T-helper 17 cell (primary cell): ENCODE data around the gene CFAP100. TPM values are rescaled to one million over a fixed set of nuclear protein-coding genes. Genes with fewer than 3 reads are reported as not detected.

ENCODE experiments used
- ATAC-seq: fragments of 150-1000 bp; cut with Tn5 transposase; 2 replicates; pipeline ENCODE4 v1.10.0; 2021; ENCODE audit warnings: mild to moderate bottlenecking, moderate library complexity
- DNase-seq, 3 donors: peaks; one replicate each; pipeline versions ENCODE4 v3.0.0 to v3.0.0-alpha.2; 2020 to 2021
- H3K9me3 ChIP-seq: one replicate; pipeline ENCODE4 v1.7.0; 2013; ENCODE audit warnings: low read length, mild to moderate bottlenecking; ENCODE audit not compliant: control insufficient read depth, poor library complexity, severe bottlenecking
- H3K27ac Mint-ChIP-seq: one replicate; pipeline ENCODE4 v1.8.0; 2022; ENCODE audit warnings: mild to moderate bottlenecking, moderate library complexity, mixed read lengths
- H3K27me3 Mint-ChIP-seq: one replicate; pipeline ENCODE4 v1.8.0; 2022; ENCODE audit warnings: mixed read lengths
- H3K36me3 Mint-ChIP-seq: one replicate; pipeline ENCODE4 v1.8.0; 2022; ENCODE audit warnings: low read depth, mixed read lengths
- H3K4me1 Mint-ChIP-seq: one replicate; pipeline ENCODE4 v1.8.0; 2022; ENCODE audit warnings: mild to moderate bottlenecking, mixed read lengths
- H3K4me3 Mint-ChIP-seq: one replicate; pipeline ENCODE4 v1.8.0; 2022; ENCODE audit warnings: mild to moderate bottlenecking, moderate library complexity, mixed read lengths
- total RNA-seq, 4 donors: library from RNA in 2 of 4; stranded (reverse) in 2 of 4; gene quantifications; one replicate each; pipeline ENCODE4 v1.2.3 and lab custom pipeline; 2022 to 2026

Gene CFAP100
- total RNA-seq, 2 donors from 2014 or later: not detected

- Mint-ChIP-seq H3K4me1 (peaks cover 2% of the 10 kb centered on the region), H3K36me3 (no peaks in the 10 kb centered on the region), H3K27ac (no peak overlapping the region), H3K4me3 (no peak overlapping the region), H3K27me3 (peaks cover 59% of the 10 kb centered on the region)
- no peak for DNase-seq
- ATAC-seq: no peak
- H3K9me3 ChIP-seq: no peaks in the 10 kb centered on the region
These were observed 18.8 kb upstream of the CFAP100 start for GRCh38 chr3:126375835-126376331.

DNA sequence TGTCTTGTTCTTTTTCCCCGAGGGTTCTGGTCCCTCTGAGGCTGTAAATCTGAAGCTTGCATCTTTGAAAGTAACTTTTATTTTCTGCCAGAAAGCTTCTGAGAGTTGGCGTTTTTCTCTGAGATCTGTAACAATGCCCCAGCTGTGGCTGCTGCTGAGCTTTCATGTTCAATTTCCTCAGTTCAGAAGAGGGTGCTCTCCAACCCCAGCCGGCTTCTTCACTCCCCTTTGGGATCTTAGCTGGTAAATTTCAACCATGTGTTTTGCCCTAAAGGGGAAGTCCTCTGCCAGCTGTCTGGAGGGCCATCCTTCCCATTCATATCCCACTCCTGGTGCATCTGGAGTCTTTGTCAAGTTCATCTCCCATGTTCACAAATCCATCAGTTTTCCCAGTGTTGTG is 18.3 kb upstream of the CFAP100 start:
- peaks cover 54% of the 10 kb centered on the region for H3K27me3 Mint-ChIP-seq
- no peak overlapping the region for H3K27ac Mint-ChIP-seq
- DNase-seq (no peak), ATAC-seq (no peak)
- H3K4me3 Mint-ChIP-seq: no peak overlapping the region
- no peaks in the 10 kb centered on the region for H3K9me3 ChIP-seq
- no peaks in the 10 kb centered on the region for H3K36me3 Mint-ChIP-seq
- H3K4me1 Mint-ChIP-seq: peaks cover 2% of the 10 kb centered on the region

DNA sequence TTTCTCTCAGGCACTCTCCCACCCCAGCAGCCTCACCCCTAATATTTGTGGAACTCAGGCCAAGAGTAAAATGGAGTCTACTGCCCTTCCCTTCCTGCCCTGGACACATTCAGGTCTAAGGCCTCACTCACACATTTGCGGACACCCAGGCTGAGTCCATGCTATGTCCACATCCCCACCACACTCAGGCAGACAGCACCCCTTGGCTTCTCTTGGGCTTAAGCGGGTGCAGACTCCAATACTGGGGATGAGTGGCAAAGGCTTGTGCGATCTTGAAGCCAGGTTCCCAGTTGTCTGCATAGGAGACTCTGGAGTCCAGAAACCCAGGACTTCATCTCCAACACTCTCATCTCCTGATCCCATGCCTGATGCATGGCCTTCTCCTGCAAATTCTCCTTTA is 17.5 kb upstream of the CFAP100 start:
- H3K36me3 Mint-ChIP-seq: no peaks in the 10 kb centered on the region
- DNase-seq: no peak

GRCh38 chr3:126378341-126378751 is 16.4 kb upstream of the CFAP100 start:
- ATAC-seq (no peak), DNase-seq (no peak)
- no peaks in the 10 kb centered on the region for H3K9me3 ChIP-seq
- Mint-ChIP-seq H3K27ac (no peak overlapping the region), H3K36me3 (no peaks in the 10 kb centered on the region), H3K4me1 (peaks cover 2% of the 10 kb centered on the region), H3K27me3 (peaks cover 49% of the 10 kb centered on the region), H3K4me3 (no peak overlapping the region)

More for the DNA sequence above, 17.5 kb upstream of the CFAP100 start:
- Mint-ChIP-seq H3K4me3 (no peak overlapping the region), H3K27ac (no peak overlapping the region), H3K27me3 (peaks cover 51% of the 10 kb centered on the region), H3K4me1 (peaks cover 2% of the 10 kb centered on the region)
- ATAC-seq: no peak
- no peaks in the 10 kb centered on the region for H3K9me3 ChIP-seq

DNA sequence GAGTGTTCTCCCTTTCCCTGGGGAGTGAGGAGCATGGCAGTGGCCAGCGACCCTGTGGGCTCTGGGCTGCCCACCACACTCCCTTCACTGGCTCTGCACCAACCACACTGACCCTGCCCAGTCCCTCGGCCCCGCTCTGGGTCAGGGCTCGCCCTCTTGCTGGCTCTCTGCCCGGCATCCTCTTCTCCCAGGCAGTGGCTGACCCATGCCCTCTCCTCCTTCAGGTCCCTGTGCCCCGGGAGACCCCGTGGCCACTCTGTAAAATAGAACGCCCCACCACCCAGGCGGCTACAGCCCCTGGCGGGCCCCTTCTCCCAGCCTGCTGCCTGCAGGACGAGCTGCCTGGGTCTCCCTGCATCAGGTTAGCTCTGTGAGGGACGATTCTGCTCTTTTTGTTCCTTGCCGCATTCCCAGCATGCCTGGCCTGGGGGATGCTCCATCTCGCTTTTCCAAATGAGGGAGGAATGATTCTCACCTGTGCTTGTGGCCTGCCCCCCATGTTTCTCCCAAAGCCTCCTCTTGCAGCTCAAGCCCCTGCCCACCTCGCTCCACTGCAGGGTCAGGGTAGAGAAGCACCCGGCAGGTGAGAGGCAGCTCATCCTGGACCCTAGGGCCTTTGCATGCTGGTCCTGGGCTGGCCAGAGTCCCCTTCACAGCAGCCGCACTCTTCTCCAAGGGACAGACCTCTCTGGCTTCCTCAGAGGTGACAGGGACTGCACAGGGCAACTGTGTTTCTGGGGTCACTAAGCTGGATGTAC is 14.5 kb upstream of the CFAP100 start:
- H3K27ac Mint-ChIP-seq: no peak overlapping the region
- ATAC-seq: no peak
- H3K4me1 Mint-ChIP-seq: peaks cover 2% of the 10 kb centered on the region
- peaks cover 43% of the 10 kb centered on the region for H3K27me3 Mint-ChIP-seq
- no peak for DNase-seq
- no peaks in the 10 kb centered on the region for H3K36me3 Mint-ChIP-seq
- H3K4me3 Mint-ChIP-seq: no peak overlapping the region
- no peaks in the 10 kb centered on the region for H3K9me3 ChIP-seq

GRCh38 chr3:126381966-126382365 is 12.7 kb upstream of the CFAP100 start:
- DNase-seq (no peak), ATAC-seq (no peak)
- Mint-ChIP-seq H3K27ac (no peak overlapping the region), H3K27me3 (peaks cover 52% of the 10 kb centered on the region), H3K4me1 (no peaks in the 10 kb centered on the region), H3K36me3 (no peaks in the 10 kb centered on the region), H3K4me3 (no peak overlapping the region)
- no peaks in the 10 kb centered on the region for H3K9me3 ChIP-seq

DNA sequence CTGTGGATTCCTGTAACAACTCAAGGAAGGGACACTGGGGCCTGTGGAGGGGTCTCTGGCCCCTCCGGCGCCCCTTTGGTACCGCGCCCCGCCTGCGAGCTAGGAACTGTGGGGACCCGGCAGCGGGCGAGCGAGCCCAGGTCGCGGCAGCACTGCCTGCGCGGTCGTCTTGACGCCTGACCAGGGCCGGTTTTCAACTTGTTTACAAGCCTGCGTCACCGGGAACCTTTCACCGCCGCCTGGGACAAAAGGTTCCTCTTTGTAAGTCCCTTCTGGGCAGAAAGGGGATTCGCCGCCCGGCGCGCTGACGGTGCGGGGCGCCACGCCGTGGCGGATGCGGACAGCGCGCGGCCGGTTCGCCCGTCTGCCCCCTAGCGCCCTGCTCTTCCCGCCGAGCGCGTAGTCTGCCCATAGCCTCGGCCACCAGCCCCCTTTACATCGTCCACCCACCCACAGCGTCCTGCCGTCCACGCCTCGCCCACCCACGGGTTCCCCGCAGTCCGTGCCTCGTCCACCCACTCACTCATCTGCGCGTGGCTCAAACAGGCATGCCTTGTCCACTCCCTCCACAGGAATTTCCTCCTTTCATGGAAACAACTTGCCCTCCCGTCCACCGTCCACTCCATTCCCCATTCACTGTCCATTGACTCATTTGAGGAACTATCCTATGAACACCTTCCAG is 5.5 kb upstream of the CFAP100 start:
- H3K9me3 ChIP-seq: no peaks in the 10 kb centered on the region
- Mint-ChIP-seq H3K4me1 (peaks cover 13% of the 10 kb centered on the region), H3K4me3 (peak overlapping the region; percentile 66), H3K27ac (no peak overlapping the region), H3K36me3 (peaks cover 2% of the 10 kb centered on the region), H3K27me3 (peaks cover 77% of the 10 kb centered on the region)
- peak; percentile 64 for ATAC-seq
- DNase-seq: no peak

DNA sequence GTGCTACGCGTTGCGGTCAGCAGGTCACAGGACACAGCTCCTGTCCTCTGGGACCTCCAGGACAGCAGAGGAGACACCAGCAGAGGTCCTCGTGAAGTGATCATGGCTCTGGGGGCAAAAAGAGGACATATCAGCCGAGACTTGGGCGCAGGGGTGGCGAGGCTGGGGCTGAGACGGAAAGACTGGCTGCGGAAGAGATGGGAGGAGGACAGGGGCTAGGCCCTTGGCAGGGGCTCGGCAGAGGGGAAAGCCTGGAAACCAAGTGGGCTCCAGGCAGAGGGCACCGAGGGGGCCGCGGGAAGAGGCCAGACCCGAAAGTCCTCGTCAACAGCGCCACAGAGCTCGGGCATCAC is 4.9 kb upstream of the CFAP100 start:
- ATAC-seq (no peak), DNase-seq (no peak)
- H3K27me3 Mint-ChIP-seq: peaks cover 80% of the 10 kb centered on the region
- H3K4me1 Mint-ChIP-seq: peaks cover 13% of the 10 kb centered on the region
- H3K4me3 Mint-ChIP-seq: no peak overlapping the region
- peaks cover 2% of the 10 kb centered on the region for H3K36me3 Mint-ChIP-seq
- no peak overlapping the region for H3K27ac Mint-ChIP-seq
- no peaks in the 10 kb centered on the region for H3K9me3 ChIP-seq

DNA sequence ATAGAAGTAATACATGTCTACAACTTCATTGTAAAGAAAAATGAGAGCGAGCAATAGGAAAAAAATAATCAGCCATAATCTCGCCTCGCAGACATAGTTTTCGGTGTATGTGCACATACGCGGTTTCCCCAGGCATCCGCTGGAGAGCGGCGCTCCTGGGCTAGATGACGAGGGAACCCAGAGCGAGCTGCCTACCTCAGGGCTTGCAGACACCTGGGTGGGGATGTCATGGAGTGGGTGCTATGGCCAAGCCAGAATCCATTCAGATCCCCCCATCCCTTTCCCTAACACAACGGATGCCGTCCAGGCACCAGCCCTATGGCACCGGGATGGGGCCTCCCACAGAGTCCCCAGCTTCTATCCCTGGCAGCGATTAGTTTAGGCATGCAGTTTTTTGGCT is 4.5 kb upstream of the CFAP100 start:
- Mint-ChIP-seq H3K27me3 (peaks cover 79% of the 10 kb centered on the region), H3K4me1 (peaks cover 13% of the 10 kb centered on the region), H3K4me3 (no peak overlapping the region), H3K27ac (no peak overlapping the region), H3K36me3 (peaks cover 2% of the 10 kb centered on the region)
- ATAC-seq (no peak), DNase-seq (no peak)
- no peaks in the 10 kb centered on the region for H3K9me3 ChIP-seq

GRCh38 chr3:126390751-126391150 is 4.0 kb upstream of the CFAP100 start:
- H3K4me1 Mint-ChIP-seq: peaks cover 13% of the 10 kb centered on the region
- ATAC-seq (no peak), DNase-seq (no peak)
- H3K9me3 ChIP-seq: no peaks in the 10 kb centered on the region
- H3K27ac Mint-ChIP-seq: no peak overlapping the region
- H3K36me3 Mint-ChIP-seq: peaks cover 6% of the 10 kb centered on the region
- peaks cover 80% of the 10 kb centered on the region for H3K27me3 Mint-ChIP-seq
- peak overlapping the region; percentile 15 for H3K4me3 Mint-ChIP-seq

DNA sequence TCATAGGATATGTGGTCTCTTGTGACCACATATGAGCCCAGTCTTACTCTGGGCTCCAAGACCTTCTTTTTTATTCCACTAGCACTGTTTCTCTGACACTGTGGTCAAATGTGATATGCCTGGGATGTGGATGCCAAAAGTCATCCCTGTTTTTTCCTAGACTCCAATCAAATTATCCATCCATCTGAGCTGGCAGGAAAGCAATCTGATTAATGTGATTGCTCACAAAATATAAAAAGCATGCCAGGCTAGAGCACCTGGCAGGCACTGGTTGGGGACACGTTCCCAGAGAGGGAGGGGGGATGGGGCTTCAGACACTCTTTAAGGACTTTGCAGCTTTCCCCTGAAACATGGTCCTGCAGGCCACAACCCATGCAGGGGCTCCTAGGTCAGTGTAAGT is 3.1 kb upstream of the CFAP100 start:
- Mint-ChIP-seq H3K27me3 (peaks cover 81% of the 10 kb centered on the region), H3K27ac (no peak overlapping the region), H3K36me3 (peaks cover 6% of the 10 kb centered on the region), H3K4me1 (peaks cover 13% of the 10 kb centered on the region), H3K4me3 (no peak overlapping the region)
- DNase-seq (no peak), ATAC-seq (no peak)
- H3K9me3 ChIP-seq: no peaks in the 10 kb centered on the region

DNA sequence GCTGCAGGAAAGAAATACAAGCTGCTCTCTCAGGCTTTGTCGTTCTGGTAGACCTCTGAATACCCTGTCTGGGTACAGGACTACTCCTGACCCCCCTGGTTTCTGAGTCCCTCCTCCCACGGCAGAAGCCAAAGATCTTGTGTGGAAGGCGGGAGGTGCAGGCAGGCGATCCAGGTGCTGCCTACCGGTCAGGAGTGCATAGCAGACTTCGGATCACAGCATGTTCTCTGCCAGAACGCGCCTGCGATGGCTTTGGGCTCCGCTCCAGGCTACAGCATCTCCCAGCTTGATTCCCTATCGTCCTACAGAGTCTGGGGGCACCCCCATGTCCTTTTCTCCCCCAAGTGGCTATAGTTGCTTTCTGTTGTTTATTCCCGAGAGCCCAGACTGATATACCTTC is 2.5 kb upstream of the CFAP100 start:
- no peaks in the 10 kb centered on the region for H3K9me3 ChIP-seq
- ATAC-seq: no peak
- Mint-ChIP-seq H3K27ac (no peak overlapping the region), H3K4me3 (no peak overlapping the region), H3K4me1 (peaks cover 13% of the 10 kb centered on the region), H3K36me3 (peaks cover 6% of the 10 kb centered on the region), H3K27me3 (peaks cover 85% of the 10 kb centered on the region)
- no peak for DNase-seq

DNA sequence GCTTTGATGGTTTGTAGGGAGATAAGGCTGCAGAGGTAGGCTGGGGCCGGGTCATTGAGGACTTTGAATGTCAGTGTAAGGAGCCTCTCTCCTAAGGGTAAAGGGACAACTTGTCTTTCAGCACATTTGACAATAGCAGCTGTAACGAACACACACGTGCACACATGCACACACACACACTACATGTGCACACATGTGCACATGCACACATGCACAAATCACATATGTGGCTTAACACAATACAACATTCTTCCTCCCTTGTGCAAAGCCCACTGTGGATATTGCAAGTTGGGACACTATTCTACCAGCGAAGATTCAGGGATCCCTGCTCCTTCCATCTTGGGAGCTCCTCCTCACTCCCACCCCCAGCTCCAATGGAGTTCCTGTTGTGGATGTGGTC is 1.1 kb upstream of the CFAP100 start:
- H3K27me3 Mint-ChIP-seq: peaks cover 79% of the 10 kb centered on the region

DNA sequence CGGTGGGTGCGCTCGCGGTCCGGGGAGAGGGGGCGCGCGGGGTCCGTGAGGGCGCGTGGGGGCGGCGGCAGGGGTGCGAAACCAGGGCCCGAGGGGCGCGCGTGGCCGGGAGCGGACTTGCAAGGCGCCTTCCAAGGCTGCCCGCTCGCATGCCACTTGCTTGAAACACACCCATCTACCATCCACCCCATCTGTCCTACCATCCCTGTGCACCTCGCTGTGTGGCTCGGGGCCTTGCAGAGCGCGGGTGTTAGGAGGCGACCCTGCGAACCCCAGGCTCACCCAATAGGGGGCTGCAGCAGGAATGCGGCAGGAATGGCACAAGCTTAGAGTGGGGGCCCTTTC is 240 bp downstream of the CFAP100 start:
- peaks cover 10% of the 10 kb centered on the region for H3K4me1 Mint-ChIP-seq
- peaks cover 4% of the 10 kb centered on the region for H3K36me3 Mint-ChIP-seq
- no peak overlapping the region for H3K27ac Mint-ChIP-seq
- H3K9me3 ChIP-seq: no peaks in the 10 kb centered on the region
- no peak for DNase-seq
- ATAC-seq: no peak
- H3K4me3 Mint-ChIP-seq: no peak overlapping the region
- H3K27me3 Mint-ChIP-seq: peaks cover 71% of the 10 kb centered on the region

More for the DNA sequence above, 1.1 kb upstream of the CFAP100 start:
- DNase-seq (no peak), ATAC-seq (no peak)
- H3K9me3 ChIP-seq: no peaks in the 10 kb centered on the region
- H3K27ac Mint-ChIP-seq: no peak overlapping the region
- H3K4me3 Mint-ChIP-seq: no peak overlapping the region
- peaks cover 13% of the 10 kb centered on the region for H3K4me1 Mint-ChIP-seq
- H3K36me3 Mint-ChIP-seq: peaks cover 6% of the 10 kb centered on the region
